IPS-20b (cell line): Measurements from ENCODE around the gene PDE8A.
A peak's percentile ranks its signal among the peaks of the same experiment; 100 is the strongest.
"Not testable (repeated sequence)": the region's sequence is repeated elsewhere in the genome, so short reads cannot be mapped to it uniquely, and the experiment has no call there.

Experiments
- H3K27ac ChIP-seq: one replicate; pipeline ENCODE4 v1.5.1; 2013; ENCODE audit warnings: low read length
- H3K27me3 ChIP-seq: 2 replicates; pipeline ENCODE4 v1.6.1; 2013; ENCODE audit warnings: mild to moderate bottlenecking, low read length, inconsistent platforms; ENCODE audit not compliant: insufficient read depth
- H3K36me3 ChIP-seq: 2 replicates; pipeline ENCODE4 v1.6.1; 2013; ENCODE audit warnings: low read depth, mild to moderate bottlenecking, inconsistent platforms, low read length, moderate library complexity; ENCODE audit not compliant: insufficient read depth
- H3K4me1 ChIP-seq: 2 replicates; pipeline ENCODE4 v1.6.1; 2013; ENCODE audit warnings: mild to moderate bottlenecking, control low read depth, inconsistent platforms, low read length, moderate library complexity; ENCODE audit not compliant: insufficient read depth
- H3K4me3 ChIP-seq: 2 replicates; pipeline ENCODE4 v1.5.1; 2013; ENCODE audit warnings: mild to moderate bottlenecking, low read length, inconsistent platforms
- H3K9ac ChIP-seq: 2 replicates; pipeline ENCODE4 v1.6.1; 2013; ENCODE audit warnings: low read depth, mild to moderate bottlenecking, inconsistent platforms, low read length, moderate library complexity
- H3K9me3 ChIP-seq: 2 replicates; pipeline ENCODE4 v1.6.1; 2013; ENCODE audit warnings: mild to moderate bottlenecking, low read depth, low read length, inconsistent platforms; ENCODE audit not compliant: insufficient read depth

PDE8A gene

GRCh38 chr15:85154061-85154460 is 172.4 kb downstream of the PDE8A start:
- Histone ChIP-seq H3K4me1 (peaks cover 5% of the 10 kb centered on the region; the same call in 1 of the 2 replicates), H3K4me3 (no peak overlapping the region), H3K9ac (no peak overlapping the region), H3K36me3 (no peaks in the 10 kb centered on the region), H3K27ac (no peak overlapping the region), H3K27me3 (no peaks in the 10 kb centered on the region), H3K9me3 (no peaks in the 10 kb centered on the region)

- H3K27me3 ChIP-seq: no peaks in the 10 kb centered on the region
- no peaks in the 10 kb centered on the region for H3K9me3 ChIP-seq
- H3K27ac ChIP-seq: no peak overlapping the region
- no peaks in the 10 kb centered on the region for H3K36me3 ChIP-seq
- H3K9ac ChIP-seq: no peak overlapping the region
- peaks cover 5% of the 10 kb centered on the region; the same call in 1 of the 2 replicates for H3K4me1 ChIP-seq
- no peak overlapping the region for H3K4me3 ChIP-seq
Observed at GRCh38 chr15:85155360-85155759, 173.7 kb downstream of the PDE8A start.

- no peak overlapping the region for H3K9ac ChIP-seq
- H3K9me3 ChIP-seq: no peaks in the 10 kb centered on the region
Observed at GRCh38 chr15:85155857-85156256, 174.2 kb downstream of the PDE8A start.

GRCh38 chr15:85157344-85157743 is 175.7 kb downstream of the PDE8A start:
- Histone ChIP-seq H3K27ac (no peak overlapping the region), H3K27me3 (no peaks in the 10 kb centered on the region), H3K4me1 (peaks cover 5% of the 10 kb centered on the region; the same call in 1 of the 2 replicates), H3K9me3 (peaks cover 3% of the 10 kb centered on the region; the same call in 1 of the 2 replicates), H3K36me3 (no peaks in the 10 kb centered on the region), H3K9ac (no peak overlapping the region), H3K4me3 (no peak overlapping the region)

More at GRCh38 chr15:85155857-85156256, 174.2 kb downstream of the PDE8A start:
- Histone ChIP-seq H3K27ac (no peak overlapping the region), H3K36me3 (no peaks in the 10 kb centered on the region), H3K4me1 (peaks cover 5% of the 10 kb centered on the region; the same call in 1 of the 2 replicates), H3K4me3 (no peak overlapping the region), H3K27me3 (no peaks in the 10 kb centered on the region)

- H3K27ac ChIP-seq: no peak overlapping the region
- H3K27me3 ChIP-seq: no peaks in the 10 kb centered on the region
- H3K4me3 ChIP-seq: no peak overlapping the region
- peaks cover 26% of the 10 kb centered on the region; the same call in 1 of the 2 replicates for H3K9me3 ChIP-seq
- no peaks in the 10 kb centered on the region for H3K4me1 ChIP-seq
- H3K36me3 ChIP-seq: no peaks in the 10 kb centered on the region
- H3K9ac ChIP-seq: no peak overlapping the region
Observed at GRCh38 chr15:85162237-85162636, 180.6 kb downstream of the PDE8A start.

- H3K4me3 ChIP-seq: no peak overlapping the region
- H3K4me1 ChIP-seq: no peaks in the 10 kb centered on the region
- H3K36me3 ChIP-seq: no peaks in the 10 kb centered on the region
- no peaks in the 10 kb centered on the region for H3K27me3 ChIP-seq
- no peak overlapping the region for H3K27ac ChIP-seq
- H3K9ac ChIP-seq: no peak overlapping the region
- H3K9me3 ChIP-seq: peaks cover 26% of the 10 kb centered on the region; the same call in 1 of the 2 replicates
Observed at GRCh38 chr15:85164841-85165466, 183.3 kb downstream of the PDE8A start.

- Histone ChIP-seq H3K36me3 (no peaks in the 10 kb centered on the region), H3K27ac (no peak overlapping the region), H3K4me1 (no peaks in the 10 kb centered on the region), H3K9ac (no peak overlapping the region), H3K27me3 (no peaks in the 10 kb centered on the region), H3K4me3 (no peak overlapping the region), H3K9me3 (peaks cover 39% of the 10 kb centered on the region)
Observed at GRCh38 chr15:85167568-85167967, 185.9 kb downstream of the PDE8A start.

GRCh38 chr15:85168642-85169173 is 187.1 kb downstream of the PDE8A start:
- Histone ChIP-seq H3K9ac (peak overlapping the region; percentile 73), H3K4me3 (peak overlapping the region; percentile 67), H3K27me3 (no peaks in the 10 kb centered on the region), H3K9me3 (peaks cover 33% of the 10 kb centered on the region), H3K36me3 (no peaks in the 10 kb centered on the region), H3K4me1 (no peaks in the 10 kb centered on the region), H3K27ac (no peak overlapping the region)

- no peaks in the 10 kb centered on the region for H3K4me1 ChIP-seq
- H3K4me3 ChIP-seq: no peak overlapping the region
- H3K27ac ChIP-seq: no peak overlapping the region
- no peaks in the 10 kb centered on the region for H3K36me3 ChIP-seq
- peaks cover 22% of the 10 kb centered on the region for H3K9me3 ChIP-seq
- H3K27me3 ChIP-seq: no peaks in the 10 kb centered on the region
- no peak overlapping the region for H3K9ac ChIP-seq
Observed at GRCh38 chr15:85171736-85172135, 190.1 kb downstream of the PDE8A start.

- H3K4me3 ChIP-seq: no peak overlapping the region
- H3K27ac ChIP-seq: no peak overlapping the region
- no peaks in the 10 kb centered on the region for H3K4me1 ChIP-seq
- peaks cover 22% of the 10 kb centered on the region for H3K9me3 ChIP-seq
- no peaks in the 10 kb centered on the region for H3K36me3 ChIP-seq
- no peak overlapping the region for H3K9ac ChIP-seq
- no peaks in the 10 kb centered on the region for H3K27me3 ChIP-seq
Observed at GRCh38 chr15:85172846-85173490, 191.3 kb downstream of the PDE8A start.

GRCh38 chr15:85173630-85174029 is 192.0 kb downstream of the PDE8A start:
- H3K27ac ChIP-seq, H3K4me3 ChIP-seq, H3K9ac ChIP-seq, H3K27me3 ChIP-seq, H3K4me1 ChIP-seq, H3K36me3 ChIP-seq: not testable (repeated sequence)
- peaks cover 22% of the 10 kb centered on the region for H3K9me3 ChIP-seq

- Histone ChIP-seq H3K27ac (no peak overlapping the region), H3K36me3 (no peaks in the 10 kb centered on the region), H3K4me1 (no peaks in the 10 kb centered on the region), H3K9me3 (peaks cover 22% of the 10 kb centered on the region), H3K4me3 (no peak overlapping the region), H3K27me3 (no peaks in the 10 kb centered on the region), H3K9ac (no peak overlapping the region)
Observed at GRCh38 chr15:85174521-85174920, 192.9 kb downstream of the PDE8A start.
